NCI-H1436 (cell line): ENCODE results near the gene CDK17.
"Not testable (repeated sequence)": the region's sequence is repeated elsewhere in the genome, so short reads cannot be mapped to it uniquely, and the experiment has no call there.

ENCODE experiments used
- DNase-seq: peaks from one replicate; lab custom pipeline; 2025; lab: John Stamatoyannopoulos, UW

Gene CDK17

GRCh38 chr12:96387981-96388380 lies 12.3 kb downstream of the CDK17 start:
- no peak for DNase-seq

- DNase-seq = no peak
These were observed 13.4 kb downstream of the CDK17 start for GRCh38 chr12:96386794-96387193.

- DNase-seq = no peak
These were observed 16.2 kb downstream of the CDK17 start for GRCh38 chr12:96383991-96384390.

GRCh38 chr12:96383371-96383770 lies 16.9 kb downstream of the CDK17 start:
- DNase-seq = no peak

GRCh38 chr12:96379743-96380142 lies 20.5 kb downstream of the CDK17 start:
- not testable (repeated sequence) for DNase-seq

GRCh38 chr12:96378319-96378718 lies 21.9 kb downstream of the CDK17 start:
- no peak for DNase-seq

- DNase-seq = no peak
These were observed 23.4 kb downstream of the CDK17 start for GRCh38 chr12:96376865-96377264.

GRCh38 chr12:96375841-96376604 lies 24.2 kb downstream of the CDK17 start:
- no peak for DNase-seq

- no peak for DNase-seq
These were observed 25.1 kb downstream of the CDK17 start for GRCh38 chr12:96375170-96375569.

- DNase-seq = no peak
These were observed 28.2 kb downstream of the CDK17 start for GRCh38 chr12:96371790-96372699.

- no peak for DNase-seq
These were observed 29.0 kb downstream of the CDK17 start for GRCh38 chr12:96371138-96371789.

GRCh38 chr12:96368687-96369086 lies 31.6 kb downstream of the CDK17 start:
- DNase-seq = no peak

GRCh38 chr12:96368233-96368632 lies 32.0 kb downstream of the CDK17 start:
- DNase-seq = no peak

- no peak for DNase-seq
These were observed 33.9 kb downstream of the CDK17 start for GRCh38 chr12:96366381-96366654.

GRCh38 chr12:96365604-96366380 lies 34.4 kb downstream of the CDK17 start:
- DNase-seq = no peak

- DNase-seq = no peak
These were observed 36.0 kb downstream of the CDK17 start for GRCh38 chr12:96364092-96364700.

- no peak for DNase-seq
These were observed 39.2 kb downstream of the CDK17 start for GRCh38 chr12:96361074-96361473.

- DNase-seq = no peak
These were observed 39.7 kb downstream of the CDK17 start for GRCh38 chr12:96360550-96360949.

GRCh38 chr12:96359328-96359727 lies 40.9 kb downstream of the CDK17 start:
- DNase-seq = no peak

GRCh38 chr12:96356831-96357230 lies 43.4 kb downstream of the CDK17 start:
- DNase-seq = no peak

GRCh38 chr12:96354844-96355534 lies 45.2 kb downstream of the CDK17 start:
- no peak for DNase-seq
